Left lobe of liver (tissue), 2 donors: ENCODE measurements around the gene TAC4. TPM values are rescaled to one million over a fixed set of nuclear protein-coding genes. Genes with fewer than 3 reads are reported as not detected.

Experiments
- ATAC-seq: fragments of 200-7000 bp; cut with Tn5 transposase; one replicate; pipeline ENCODE4 v1.9.1; 2020; ENCODE audit warnings: mild to moderate bottlenecking, moderate library complexity
- DNase-seq: peaks from one replicate; pipeline ENCODE4 v3.0.0-alpha.2; 2020; ENCODE audit warnings: low spot score
- total RNA-seq: library from RNA; stranded (reverse); gene quantifications from one replicate; pipeline ENCODE4 v1.2.1, GENCODE V29; 2021
- donor health status: DM: no; HTN: no; CAD: no; lungs with moderate emphysema.
- donor health status: DM: no; HTN: yes; CAD: no.

Gene TAC4
- total RNA-seq, 1 donor from 2014 or later = not detected

DNA sequence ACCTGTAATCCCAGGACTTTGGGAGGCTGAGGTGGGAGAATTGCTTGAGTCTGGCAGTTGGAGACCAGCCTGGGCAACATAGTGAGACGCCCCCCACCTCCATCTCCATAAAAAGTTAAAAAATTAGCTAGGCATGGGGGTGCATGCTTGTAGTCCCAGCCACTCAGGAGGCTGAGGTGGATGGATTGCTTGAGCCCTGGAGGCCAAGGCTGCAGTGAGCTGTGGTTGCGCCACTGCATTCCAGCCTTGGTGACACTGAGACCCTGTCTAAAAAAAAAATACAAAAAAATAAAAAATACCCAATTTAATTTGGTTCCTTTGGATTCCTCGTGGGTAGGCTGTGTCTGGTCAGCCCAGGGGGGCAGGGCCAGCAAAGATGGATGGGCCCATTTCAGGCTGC lies 26.1 kb upstream of the TAC4 start:
- DNase-seq = no peak
- ATAC-seq = no peak

GRCh38 chr17:49873466-49873865 lies 25.6 kb upstream of the TAC4 start:
- DNase-seq (no peak), ATAC-seq (no peak)

DNA sequence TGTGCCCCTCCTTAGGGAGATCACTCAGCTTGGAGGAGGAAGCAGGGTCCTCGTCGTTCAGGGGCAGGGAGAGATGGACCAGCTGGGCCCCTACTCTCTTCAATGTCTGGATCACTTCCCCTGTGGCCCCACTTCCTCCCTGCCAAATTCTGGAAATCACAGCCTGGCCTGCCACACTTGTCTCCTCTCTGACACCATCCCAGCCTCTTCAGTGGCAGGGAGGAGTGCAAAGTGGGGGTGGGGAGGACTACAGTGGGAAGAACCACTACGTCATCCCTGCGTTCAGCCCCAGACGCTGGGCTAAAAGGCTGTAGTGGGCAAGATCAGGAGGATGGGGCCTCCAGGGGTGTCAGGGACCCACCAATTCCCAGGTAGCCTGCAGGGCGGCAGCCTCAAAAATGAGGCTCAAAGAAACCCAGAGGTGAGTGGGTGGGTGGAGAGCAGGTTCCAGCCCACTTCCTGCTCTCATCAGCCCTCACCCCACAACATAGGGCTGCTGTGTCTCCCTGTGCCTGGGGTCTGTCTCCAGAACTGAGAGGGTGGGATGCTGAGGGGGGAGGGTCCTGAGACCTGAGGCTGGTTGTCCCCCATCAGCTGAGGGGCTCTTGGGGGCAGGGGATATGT lies 25.0 kb upstream of the TAC4 start:
- DNase-seq = no peak

DNA sequence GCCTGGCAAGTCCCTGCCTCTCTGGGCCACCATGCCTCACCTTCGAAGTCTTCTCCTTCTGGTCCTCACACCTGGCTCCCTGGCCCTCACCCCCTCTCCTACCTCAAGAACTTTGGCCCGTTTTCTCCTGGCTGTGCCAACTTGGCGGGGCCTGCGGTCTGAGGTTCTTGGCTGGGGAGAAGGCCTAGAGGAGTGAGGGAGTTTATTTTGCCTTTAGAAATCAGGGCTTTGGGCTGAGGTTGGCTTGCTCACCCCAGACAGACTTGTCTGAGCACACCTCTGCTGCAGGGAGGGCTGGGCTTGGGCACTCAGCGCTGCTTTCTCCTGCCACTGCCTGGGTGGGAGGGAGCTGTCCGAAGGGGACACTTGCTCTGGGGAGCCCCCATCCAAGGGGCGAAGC lies 23.3 kb upstream of the TAC4 start:
- DNase-seq = no peak
- ATAC-seq = no peak

More for the DNA sequence above, 25.0 kb upstream of the TAC4 start:
- no peak for ATAC-seq

DNA sequence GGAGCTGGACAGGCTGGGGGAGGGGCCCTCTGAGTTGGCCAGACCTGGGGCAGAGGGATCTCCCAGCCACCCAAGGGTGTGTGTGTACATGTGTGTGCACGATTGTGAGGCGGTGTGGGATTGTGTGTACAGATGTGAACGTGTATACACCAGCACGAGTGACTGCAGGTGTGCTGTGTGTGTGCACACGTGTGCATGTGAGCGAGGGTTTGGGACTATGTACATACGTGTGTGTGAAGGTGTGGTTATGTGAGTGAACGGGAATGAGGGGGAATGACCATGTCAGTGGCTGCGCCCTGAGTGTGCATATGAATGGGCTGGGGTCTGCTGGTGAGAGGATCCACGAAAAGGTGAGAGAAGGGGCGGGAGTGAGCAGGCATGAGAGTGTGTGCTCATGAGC lies 22.4 kb upstream of the TAC4 start:
- no peak for DNase-seq
- no peak for ATAC-seq

- no peak for ATAC-seq
- no peak for DNase-seq
Measured at GRCh38 chr17:49869038-49869374, 21.1 kb upstream of the TAC4 start.

DNA sequence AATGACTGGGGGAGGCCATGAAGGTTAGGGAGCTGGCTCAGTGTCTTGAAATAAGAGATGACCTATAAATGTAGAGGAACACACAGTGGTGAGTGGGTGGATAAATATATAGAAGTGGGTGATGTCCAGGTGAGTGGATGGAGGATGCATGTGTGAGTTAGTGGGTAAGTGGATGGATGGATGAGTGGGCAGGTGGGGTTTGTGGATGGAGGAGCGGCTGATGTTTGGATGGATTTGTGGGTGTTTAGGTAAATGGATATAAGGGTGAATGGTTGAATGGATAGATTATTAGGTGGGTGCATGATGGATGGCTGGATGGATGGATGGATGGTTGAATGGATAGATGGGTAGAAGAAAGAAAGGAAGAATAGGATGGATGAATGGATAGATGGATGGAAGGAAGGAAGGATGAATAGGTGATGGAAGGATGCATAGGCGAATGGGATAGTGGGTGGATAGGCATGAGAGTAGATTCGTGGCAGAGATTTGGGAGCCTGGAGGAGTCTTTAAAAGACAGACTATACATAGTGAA lies 19.1 kb upstream of the TAC4 start:
- ATAC-seq = no peak

DNA sequence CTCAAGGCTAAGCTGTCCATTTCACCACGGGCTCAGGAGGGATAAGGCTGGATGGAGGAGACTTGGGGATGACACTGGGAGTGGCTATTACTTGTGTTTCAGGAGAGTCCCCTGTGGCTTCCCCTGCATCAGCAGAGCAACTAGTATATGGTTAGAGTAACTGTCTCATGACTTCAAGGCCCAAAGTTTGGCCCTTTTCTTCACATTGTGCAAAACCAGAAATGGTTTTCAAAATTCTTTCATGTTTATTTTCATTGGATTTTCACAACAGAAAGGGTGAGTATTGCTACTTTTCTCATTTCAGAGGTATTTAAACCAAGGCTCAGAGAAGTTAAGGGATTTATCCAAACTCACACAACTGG lies 18.1 kb upstream of the TAC4 start:
- no peak for DNase-seq
- ATAC-seq = no peak

More for the DNA sequence above, 19.1 kb upstream of the TAC4 start:
- no peak for DNase-seq

DNA sequence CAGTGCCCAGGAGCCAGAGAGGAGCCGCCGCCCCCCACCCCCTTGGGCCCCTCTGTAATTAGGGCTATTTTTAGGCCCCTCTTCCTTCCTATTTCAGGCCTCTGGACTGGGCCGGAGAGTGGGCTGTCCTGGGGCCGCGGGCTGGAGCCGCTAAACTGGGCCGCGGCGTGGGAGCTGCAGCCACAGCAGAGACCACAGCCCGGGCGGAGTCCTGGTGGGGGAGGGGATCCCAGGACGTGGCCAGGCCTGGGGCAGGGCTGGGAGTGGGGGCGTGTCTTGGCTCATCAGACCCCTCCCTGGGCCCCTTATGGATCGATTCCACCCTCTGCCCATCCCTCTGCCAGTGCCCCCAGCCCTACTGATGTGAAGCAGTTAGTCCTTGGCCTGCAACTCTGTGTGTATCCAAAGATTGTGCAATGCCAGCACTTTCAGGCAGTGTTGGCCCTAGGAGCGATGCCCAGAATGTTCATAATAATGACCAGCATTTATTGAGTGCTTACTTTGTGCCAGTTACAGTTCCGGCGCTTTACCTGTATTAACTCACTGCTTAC lies 15.0 kb upstream of the TAC4 start:
- ATAC-seq = peak; percentile 60
- no peak for DNase-seq

DNA sequence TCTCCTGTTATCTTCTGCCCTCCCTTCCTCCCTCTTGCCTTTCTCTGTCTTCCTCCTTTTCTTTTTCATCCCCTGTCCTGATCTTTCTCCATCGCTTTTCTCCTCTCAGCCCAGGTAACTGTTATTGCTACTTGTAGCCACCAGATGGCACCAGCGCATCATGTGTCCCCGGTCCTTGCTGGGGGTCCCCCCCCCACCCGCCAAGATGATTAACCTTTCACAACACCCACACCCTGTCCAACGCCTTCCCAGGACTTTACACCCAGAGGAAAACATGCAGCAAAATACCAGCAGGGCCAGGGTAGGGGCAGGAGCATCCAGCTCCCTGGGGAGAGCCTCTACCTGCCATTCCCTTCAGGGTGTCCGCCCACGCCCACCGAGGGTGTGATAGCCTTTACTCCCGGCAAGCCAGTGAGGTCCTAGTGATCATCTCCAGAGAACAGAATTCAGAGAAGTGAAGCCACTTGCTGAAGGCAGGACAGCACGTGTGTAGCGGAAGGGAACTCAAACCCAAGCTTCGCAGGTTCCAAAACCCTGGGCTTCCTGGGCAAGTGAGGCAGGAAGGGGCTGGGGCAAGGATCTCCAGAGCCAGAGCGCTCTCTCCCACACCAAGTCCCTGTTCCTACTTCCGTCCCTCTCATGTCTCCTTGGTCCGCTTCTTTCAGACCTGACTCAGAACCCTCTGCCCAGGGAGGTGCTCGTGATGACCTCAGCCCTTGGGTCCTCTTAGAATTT lies 13.4 kb upstream of the TAC4 start:
- ATAC-seq (peak; percentile 76), DNase-seq (peak; percentile 55)

DNA sequence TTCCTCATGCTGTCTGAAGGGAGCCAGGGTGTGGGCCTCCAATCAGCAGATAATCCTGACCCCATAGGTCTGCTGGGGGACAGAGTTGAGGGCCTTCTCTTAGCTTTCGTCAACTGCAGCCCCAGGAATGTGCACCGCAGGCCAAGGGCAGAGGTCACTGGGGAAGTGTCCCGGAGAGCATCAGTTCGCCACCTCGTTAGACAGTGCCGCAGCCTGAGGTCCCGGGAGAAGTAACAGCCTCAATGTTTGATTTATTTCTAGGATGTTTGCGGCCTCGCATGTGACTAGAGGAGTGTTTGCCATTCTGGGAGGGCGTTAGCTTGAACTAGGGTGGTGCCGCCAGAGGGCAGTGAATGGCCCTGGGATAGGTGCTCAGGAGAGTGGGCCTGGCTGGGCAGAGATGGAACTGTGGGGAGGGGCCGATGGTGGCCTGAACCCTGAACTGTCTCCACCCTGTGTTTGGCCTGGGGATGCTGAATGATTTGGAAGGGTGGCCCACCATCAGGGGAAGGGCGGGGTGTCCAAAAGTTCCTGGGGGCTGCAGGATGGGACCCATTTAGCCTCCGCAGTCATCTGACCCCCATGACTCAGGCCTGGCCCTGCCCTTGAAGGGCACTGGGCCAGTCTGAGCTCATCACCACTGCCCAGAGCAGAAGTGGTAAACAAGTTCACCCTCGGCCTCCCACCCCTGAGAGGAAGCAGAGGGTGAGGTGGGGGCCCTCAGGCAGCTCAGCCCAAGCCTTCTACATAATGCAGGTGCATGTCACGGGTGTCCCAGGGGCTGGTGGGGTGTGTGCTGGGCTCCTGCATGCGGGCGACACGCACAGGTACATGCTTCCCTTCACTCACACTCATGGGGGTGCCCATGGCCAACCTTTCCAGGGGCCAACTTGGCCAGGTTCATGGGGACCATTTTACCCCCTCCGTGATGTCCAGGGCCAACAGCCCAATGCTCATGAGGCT lies 12.4 kb upstream of the TAC4 start:
- peak; percentile 61 for ATAC-seq
- DNase-seq = no peak

- no peak for DNase-seq
- no peak for ATAC-seq
Measured at GRCh38 chr17:49858796-49859195, 10.9 kb upstream of the TAC4 start.

GRCh38 chr17:49854126-49854525 lies 6.3 kb upstream of the TAC4 start:
- DNase-seq (no peak), ATAC-seq (no peak)

- DNase-seq (no peak), ATAC-seq (no peak)
Measured at GRCh38 chr17:49853470-49854015, 5.7 kb upstream of the TAC4 start.

DNA sequence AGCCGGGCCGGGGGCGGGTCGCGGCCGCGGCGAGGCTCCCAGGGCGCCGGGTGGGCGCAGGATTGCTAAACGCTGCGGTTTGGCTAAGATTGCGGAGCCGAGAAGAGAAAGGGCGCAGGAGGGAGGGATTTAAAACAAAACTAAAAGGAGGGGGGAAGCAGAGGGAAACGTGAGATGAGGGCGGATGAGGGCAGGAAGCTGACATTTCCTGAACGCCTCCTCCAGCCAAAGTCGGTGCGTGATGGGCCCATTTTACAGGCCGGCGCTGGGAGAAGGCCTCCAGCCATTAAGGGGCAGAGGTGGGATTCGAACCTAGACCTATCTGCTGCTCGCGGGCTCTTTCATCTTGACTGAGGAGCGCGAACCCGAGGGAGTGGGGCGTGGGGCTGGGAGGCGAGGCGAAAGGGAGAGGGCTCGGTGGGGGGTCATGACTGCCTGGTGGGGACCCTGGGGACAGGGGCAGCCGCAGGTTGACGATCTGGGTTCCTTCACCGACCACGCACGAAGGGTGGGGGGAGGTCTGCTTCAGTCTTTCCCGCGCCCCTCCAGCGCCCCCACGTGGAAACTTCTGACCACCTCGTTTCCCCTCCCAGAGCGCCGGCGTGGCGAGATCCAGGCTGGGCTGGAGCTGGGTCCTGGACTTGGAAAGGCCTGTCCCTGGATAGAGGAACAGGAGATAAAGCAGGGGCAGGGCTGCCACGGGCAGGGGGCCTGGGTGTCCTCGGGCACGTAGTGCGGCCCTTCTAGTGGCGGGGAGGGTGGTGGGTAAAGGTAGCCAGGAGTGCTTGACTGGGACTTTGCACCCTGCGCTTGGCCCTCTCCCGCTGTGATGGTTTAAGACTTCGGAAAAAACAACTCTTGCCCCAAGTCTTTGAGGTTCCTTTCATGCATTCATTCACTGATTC lies 3.8 kb upstream of the TAC4 start:
- DNase-seq (no peak), ATAC-seq (peak; percentile 54)

DNA sequence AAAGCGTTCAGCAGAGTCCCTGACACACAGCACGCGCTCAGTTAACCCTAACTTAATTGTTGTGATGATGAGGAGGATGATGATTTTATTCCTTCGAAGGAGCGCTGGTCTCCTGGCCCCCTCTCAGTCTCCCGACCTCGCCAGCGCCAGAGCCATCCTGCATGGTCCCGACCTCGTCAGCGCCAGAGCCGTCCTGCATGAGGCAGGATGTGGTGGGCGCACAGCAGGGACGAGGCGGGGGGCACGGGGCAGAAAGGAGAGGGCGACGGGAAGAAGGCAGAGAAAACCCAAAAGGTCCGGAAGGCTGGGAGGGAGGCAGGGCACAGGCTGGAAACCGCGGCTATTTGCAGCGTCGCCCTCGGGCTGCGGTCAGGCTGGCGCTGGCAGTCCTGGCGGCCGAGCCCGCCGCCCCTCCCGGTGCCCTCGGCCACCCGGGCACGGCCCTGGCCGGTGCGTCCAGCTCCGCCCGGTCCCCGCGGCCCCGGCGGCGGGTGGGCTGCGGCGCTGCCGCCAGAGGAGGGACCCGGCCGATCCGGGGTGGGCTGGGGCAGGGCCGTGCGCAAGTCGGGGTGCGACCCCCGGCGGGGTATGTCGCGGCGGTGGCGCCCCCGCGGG lies 3.0 kb upstream of the TAC4 start:
- ATAC-seq = peak; percentile 68
- no peak for DNase-seq

DNA sequence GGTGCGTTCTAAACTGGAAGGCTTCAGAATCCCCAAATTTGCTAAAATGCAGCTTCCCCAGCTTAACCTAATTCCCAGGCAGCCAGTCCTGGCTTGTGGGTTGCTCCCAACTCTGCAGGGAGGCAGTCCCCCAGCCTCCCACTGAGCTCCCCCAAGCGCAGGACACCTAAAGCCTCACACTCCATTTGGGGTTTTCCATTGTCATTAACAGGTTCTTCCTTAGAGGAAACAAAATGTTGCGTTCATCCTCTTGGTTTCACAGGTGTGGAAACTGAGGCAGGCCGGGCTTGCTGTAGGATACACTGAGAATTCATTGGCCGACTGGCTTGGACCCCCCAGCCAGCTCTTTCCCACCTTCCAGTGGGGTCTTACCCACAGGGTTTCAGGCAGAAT lies 2.3 kb upstream of the TAC4 start:
- DNase-seq (no peak), ATAC-seq (no peak)

- DNase-seq (no peak), ATAC-seq (no peak)
Measured at GRCh38 chr17:49848739-49849138, 870 bp upstream of the TAC4 start.

DNA sequence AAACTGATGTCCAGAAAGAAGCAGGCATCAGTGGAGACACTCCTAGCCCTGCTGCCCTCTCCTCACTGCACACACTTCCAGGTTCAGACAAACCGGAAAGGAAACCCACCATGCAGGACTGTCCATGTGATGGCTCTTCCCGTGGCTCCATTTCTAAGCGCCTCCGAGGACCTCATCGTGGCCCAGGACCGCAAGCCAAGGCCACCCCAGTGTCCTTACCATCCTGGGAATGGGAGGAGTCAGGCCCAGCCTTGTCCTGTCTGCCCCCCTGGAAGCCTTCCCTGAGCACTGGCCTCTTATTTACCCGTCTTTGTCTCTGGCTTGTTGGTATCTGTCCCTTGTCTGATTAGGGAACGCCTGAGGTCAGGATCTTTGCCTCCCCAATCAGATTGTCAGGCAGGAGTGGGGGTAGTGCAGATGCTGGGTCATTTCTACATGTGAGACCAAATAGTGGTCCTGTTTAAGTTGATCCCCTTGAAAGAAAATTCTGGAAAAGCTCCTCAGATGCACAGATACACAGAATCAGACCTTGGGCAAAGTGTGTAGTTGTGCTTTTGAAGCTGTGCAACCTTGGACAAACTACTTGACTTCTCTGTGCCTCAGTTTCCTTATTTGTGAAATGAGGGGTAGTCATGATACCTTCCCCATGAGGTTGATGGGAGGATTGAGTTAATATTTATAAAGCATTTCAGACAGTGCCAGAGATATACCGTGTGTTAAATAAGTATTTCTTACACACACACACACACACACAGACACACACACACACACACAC lies 744 bp downstream of the TAC4 start:
- DNase-seq (no peak), ATAC-seq (no peak)
